AG09309 (cell line): ENCODE data around the gene SOS2.

ENCODE experiments used
- DNase-seq: peaks from one replicate; pipeline ENCODE4 v3.0.0-alpha.2; 2010; ENCODE audit warnings: low read depth
- H3K4me3 ChIP-seq: 2 replicates; pipeline ENCODE4 v1.5.1; 2011; ENCODE audit warnings: mild to moderate bottlenecking, low read depth, low read length, moderate library complexity; ENCODE audit not compliant: control insufficient read depth
- TF ChIP-seq, protein P1 (sequence below): IDR thresholded peaks from 2 replicates; pipeline ENCODE4 v1.5.1; 2011; ENCODE audit warnings: mild to moderate bottlenecking, low read depth, low read length, inconsistent platforms; ENCODE audit not compliant: insufficient read depth, control insufficient read depth; ENCODE audit errors: missing control alignments

SOS2 gene

DNA sequence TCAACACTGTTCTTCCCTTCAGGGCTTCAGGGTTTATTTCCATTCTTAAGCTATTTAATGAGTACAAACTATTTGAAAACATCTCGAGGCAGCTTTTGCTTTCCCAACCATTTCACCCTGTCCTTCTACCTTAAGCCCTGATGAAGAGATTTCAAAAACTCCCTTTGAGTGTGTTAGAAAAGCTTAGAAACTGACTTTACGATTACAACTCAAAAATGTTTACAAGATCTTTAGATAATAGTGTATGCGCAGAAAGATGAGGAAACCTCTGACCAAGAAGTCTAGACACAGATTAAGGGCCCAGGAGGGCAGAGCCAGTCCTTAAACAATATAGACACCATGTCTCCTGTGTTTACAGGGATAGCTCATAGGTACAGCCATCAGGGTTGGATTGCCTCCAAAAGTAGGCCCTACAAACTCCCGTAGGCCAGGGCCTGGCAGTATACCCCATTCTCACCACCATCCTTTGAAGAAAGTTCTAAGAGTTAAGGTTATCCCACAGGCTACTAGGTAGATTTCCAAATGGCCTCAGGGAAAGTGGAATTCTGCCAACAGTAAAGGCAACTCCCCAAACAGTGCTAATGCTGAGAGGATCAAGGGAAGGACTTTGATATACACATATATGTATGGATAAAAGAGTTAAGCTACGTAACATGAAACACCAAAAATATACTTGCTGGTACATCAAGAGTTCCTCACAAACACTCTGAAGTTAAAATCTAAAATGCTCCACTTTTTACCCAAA is 11.4 kb upstream of the SOS2 start:
- TF ChIP-seq, protein P1, sequence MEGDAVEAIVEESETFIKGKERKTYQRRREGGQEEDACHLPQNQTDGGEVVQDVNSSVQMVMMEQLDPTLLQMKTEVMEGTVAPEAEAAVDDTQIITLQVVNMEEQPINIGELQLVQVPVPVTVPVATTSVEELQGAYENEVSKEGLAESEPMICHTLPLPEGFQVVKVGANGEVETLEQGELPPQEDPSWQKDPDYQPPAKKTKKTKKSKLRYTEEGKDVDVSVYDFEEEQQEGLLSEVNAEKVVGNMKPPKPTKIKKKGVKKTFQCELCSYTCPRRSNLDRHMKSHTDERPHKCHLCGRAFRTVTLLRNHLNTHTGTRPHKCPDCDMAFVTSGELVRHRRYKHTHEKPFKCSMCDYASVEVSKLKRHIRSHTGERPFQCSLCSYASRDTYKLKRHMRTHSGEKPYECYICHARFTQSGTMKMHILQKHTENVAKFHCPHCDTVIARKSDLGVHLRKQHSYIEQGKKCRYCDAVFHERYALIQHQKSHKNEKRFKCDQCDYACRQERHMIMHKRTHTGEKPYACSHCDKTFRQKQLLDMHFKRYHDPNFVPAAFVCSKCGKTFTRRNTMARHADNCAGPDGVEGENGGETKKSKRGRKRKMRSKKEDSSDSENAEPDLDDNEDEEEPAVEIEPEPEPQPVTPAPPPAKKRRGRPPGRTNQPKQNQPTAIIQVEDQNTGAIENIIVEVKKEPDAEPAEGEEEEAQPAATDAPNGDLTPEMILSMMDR: no peak
- H3K4me3 ChIP-seq: no peak overlapping the region
- DNase-seq: no peak

DNA sequence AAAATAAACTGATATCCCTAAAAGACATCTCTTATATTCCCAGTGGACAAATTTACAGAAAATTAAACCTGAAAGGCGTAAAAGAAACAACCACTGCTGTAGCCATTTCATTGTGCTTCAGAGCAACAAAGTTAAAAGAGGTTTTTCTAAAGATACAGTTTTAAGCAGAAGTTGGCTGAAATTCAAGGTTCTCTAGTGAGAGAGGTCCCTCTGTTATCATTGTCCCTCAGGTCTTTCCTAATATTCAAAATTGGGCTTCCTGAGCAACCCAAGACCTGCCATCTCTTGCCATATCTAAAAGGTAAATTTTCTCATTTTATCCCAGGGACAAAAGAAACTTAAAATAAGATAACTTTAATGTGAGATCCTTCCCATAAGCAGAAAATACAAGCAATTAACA is 10.7 kb upstream of the SOS2 start:
- DNase-seq: no peak
- TF ChIP-seq, protein P1: no peak
- no peak overlapping the region for H3K4me3 ChIP-seq

DNA sequence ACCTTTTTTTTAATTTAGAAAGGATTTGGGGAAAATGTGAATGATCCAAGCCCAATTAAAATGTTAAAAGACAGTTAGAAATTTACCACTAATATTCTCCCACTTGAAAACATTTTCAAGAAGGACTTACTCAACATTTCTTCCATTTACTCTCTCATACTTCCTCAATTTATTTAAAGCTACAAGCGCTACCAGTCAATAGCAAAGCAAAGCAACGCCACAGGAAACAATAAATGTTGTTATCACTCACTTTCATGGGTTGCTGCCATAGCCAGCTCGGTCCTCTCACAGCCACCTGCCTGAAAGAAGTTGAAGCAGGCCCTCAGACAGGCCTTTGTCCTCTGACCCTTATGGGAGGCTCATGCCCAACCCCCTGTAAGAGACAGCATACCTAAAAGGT is 6.0 kb upstream of the SOS2 start:
- no peak overlapping the region for H3K4me3 ChIP-seq
- DNase-seq: no peak
- TF ChIP-seq, protein P1: no peak

DNA sequence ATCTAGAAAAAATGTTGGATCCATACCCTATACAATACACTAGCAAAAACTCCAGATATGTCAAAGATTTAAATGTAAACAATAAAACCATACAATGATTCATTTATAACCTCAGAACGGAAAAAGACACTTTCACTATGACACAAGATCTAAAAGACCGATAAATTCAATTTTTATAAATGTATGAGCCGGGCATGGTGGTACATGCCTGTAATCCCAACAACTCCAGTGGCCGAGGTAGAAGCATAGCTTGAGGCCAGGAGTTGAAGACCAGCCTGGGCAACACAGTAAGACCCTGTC is 2.5 kb upstream of the SOS2 start:
- TF ChIP-seq, protein P1: no peak
- no peak for DNase-seq
- H3K4me3 ChIP-seq: no peak overlapping the region

DNA sequence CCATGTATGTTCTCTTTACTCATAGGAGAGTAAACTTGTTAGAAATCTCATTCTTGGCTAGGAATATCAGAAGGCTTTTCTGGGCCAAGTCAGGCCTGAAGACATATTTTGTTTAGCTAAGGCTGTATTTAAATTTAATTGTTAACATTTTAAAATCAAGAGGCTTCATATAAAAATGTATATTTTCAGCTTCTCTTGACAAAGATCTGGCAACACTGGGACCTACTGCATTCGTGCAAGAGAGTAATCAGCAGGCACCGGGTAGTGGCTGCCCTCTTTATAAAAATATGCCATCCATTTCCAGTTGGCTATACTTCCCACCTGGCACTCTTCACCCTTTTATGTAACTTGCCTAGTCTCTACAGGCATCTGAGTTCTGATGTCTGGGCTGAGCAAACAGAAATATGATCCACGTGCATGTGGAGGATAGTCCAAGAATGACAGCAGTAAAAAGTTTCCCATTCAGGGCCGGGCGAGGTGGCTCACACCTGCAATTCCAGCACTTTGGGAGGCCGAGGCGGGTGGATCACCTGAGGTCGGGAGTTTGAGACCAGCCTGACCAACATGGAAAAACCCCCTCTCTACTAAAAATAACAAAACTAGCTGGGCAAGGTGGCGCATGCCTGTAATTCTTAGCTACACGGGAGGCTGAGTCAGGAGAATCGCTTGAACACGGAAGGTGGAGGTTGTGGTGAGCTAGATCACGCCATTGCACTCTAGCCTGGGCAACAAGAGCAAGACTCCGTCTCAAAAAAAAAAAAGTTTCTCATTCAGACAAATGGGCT is 2.0 kb upstream of the SOS2 start:
- no peak for DNase-seq
- TF ChIP-seq, protein P1: no peak

DNA sequence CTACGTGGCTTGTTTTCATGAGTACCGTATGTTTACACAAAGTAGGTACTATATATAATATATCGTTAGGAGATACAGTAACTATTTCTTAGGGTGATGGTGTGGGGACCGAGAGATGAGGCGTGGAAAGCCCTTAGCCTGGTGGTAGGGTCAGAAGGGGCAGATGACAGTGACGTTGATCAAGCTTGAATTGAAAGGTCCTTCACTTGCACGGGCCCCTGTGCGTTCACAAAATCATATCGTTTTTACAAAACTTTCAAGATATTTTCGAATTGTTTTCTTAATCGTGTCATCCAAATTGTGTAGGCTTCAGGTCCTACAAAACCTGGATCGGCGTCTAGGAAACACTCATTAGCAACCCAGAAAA is 881 bp upstream of the SOS2 start:
- DNase-seq: no peak
- H3K4me3 ChIP-seq: peak overlapping the region; percentile 81
- TF ChIP-seq, protein P1: no peak

More for the DNA sequence above, 2.0 kb upstream of the SOS2 start:
- no peak overlapping the region for H3K4me3 ChIP-seq
